Endothelial cell of umbilical vein (primary cell): ENCODE measurements around the gene GGT5. TPM values are rescaled to one million over a fixed set of nuclear protein-coding genes. Genes with fewer than 3 reads are reported as not detected.

ENCODE experiments used
- BruUV-seq: library from RNA; stranded (reverse); fragments of 400-500 nt; replicated peaks from 2 replicates; lab custom pipeline; 2021; lab: Mats Ljungman, UMichigan
- CTCF ChIA-PET: fragments of 300-600, 350-600 bp; sonication (Branson Sonifier 250); formaldehyde crosslinking; loops from one replicate; lab custom pipeline; 2021; ENCODE audit warnings: antibody characterized with exemption, inconsistent platforms; lab: Charles Lee
- POLR2A ChIA-PET: fragments of 300-600, 350-600 bp; sonication (Branson Sonifier 250); formaldehyde crosslinking; loops from one replicate; lab custom pipeline; 2021; ENCODE audit warnings: antibody characterized with exemption, inconsistent platforms; lab: Charles Lee
- DNase-seq: peaks from one replicate; pipeline ENCODE4 v3.0.0-alpha.2; 2011; ENCODE audit warnings: low read depth, low spot score
- FAIRE-seq: peaks from 2 replicates; lab custom pipeline; 2011; peaks lifted over from hg19 to GRCh38; lab: Jason Lieb, UNC
- H2AFZ ChIP-seq: 2 replicates; pipeline ENCODE4 v1.6.0; 2012; ENCODE audit warnings: low read depth, low read length, control low read depth, inconsistent platforms
- H3K27ac ChIP-seq: 2 replicates; pipeline ENCODE4 v1.5.1; 2011; ENCODE audit warnings: low read depth, mild to moderate bottlenecking, control low read depth, low read length, moderate library complexity; ENCODE audit not compliant: insufficient read depth
- H3K27me3 ChIP-seq, 2 experiments: 2 replicates each; pipeline versions ENCODE4 v1.6.0 to v1.6.1; 2011; ENCODE audit warnings: low read length in 2 of 2, mixed read lengths in 1 of 2; ENCODE audit not compliant: control insufficient read depth in 2 of 2, insufficient read depth in 2 of 2
- H3K36me3 ChIP-seq, 2 experiments: 2 replicates in 1 of 2; 3 replicates in 1 of 2; pipeline ENCODE4 v1.5.1; 2011; ENCODE audit warnings: low read length in 2 of 2, mild to moderate bottlenecking in 1 of 2, moderate library complexity in 1 of 2; ENCODE audit not compliant: control insufficient read depth in 2 of 2, insufficient read depth in 2 of 2; ENCODE audit errors: extremely low read depth in 1 of 2
- H3K4me1 ChIP-seq: 3 replicates; pipeline ENCODE4 v1.5.1; 2011; ENCODE audit warnings: mild to moderate bottlenecking, low read length; ENCODE audit not compliant: control insufficient read depth, insufficient read depth; ENCODE audit errors: extremely low read depth
- H3K4me2 ChIP-seq: 2 replicates; pipeline ENCODE4 v1.6.1; 2011; ENCODE audit warnings: low read length, control low read depth, mixed read lengths; ENCODE audit not compliant: insufficient read depth
- H3K4me3 ChIP-seq, 3 experiments: fragments of 200-600 bp in 1 of 3; sonication (generic), shearing (Covaris generic) in 1 of 3; replicated peaks in 1 of 3; 2 replicates each; pipeline ENCODE4 v1.5.1; 2011 to 2016; ENCODE audit warnings: control low read depth in 3 of 3, low read length in 3 of 3, mild to moderate bottlenecking in 2 of 3, inconsistent platforms in 1 of 3, low read depth in 1 of 3, moderate library complexity in 1 of 3; ENCODE audit not compliant: insufficient read depth in 1 of 3
- H3K79me2 ChIP-seq: 2 replicates; pipeline ENCODE4 v1.6.0; 2012; ENCODE audit warnings: low read length, inconsistent platforms; ENCODE audit not compliant: control insufficient read depth, insufficient read depth
- H3K9ac ChIP-seq: replicated peaks from 2 replicates; pipeline ENCODE3; 2011; ENCODE audit warnings: low read length, control low read depth; ENCODE audit not compliant: insufficient read depth; ENCODE audit errors: extremely low read depth
- H3K9me1 ChIP-seq: replicated peaks from 3 replicates; pipeline ENCODE4 v1.6.0; 2011; ENCODE audit warnings: mild to moderate bottlenecking, low read length; ENCODE audit not compliant: control insufficient read depth, insufficient read depth; ENCODE audit errors: extremely low read depth
- H3K9me3 ChIP-seq: replicated peaks from 2 replicates; pipeline ENCODE4 v1.5.1; 2012; ENCODE audit warnings: low read length, inconsistent platforms; ENCODE audit not compliant: control insufficient read depth, insufficient read depth
- H4K20me1 ChIP-seq: replicated peaks from 2 replicates; pipeline ENCODE3; 2011; ENCODE audit warnings: mild to moderate bottlenecking, low read length; ENCODE audit not compliant: control insufficient read depth, insufficient read depth; ENCODE audit errors: extremely low read depth
- EZH2 ChIP-seq: IDR thresholded peaks from 2 replicates; pipeline ENCODE4 v1.6.1; 2012; ENCODE audit warnings: borderline replicate concordance, low read depth, mild to moderate bottlenecking, moderate library complexity, low read length, inconsistent platforms; ENCODE audit not compliant: severe bottlenecking
- JUN ChIP-seq: IDR thresholded peaks from 2 replicates; pipeline ENCODE4 v1.6.1; 2011; ENCODE audit warnings: borderline replicate concordance, low read depth; ENCODE audit not compliant: insufficient read length, insufficient read depth
- MYC ChIP-seq: IDR thresholded peaks from one replicate; pipeline ENCODE4 v1.6.1; 2011; ENCODE audit warnings: mild to moderate bottlenecking, low read depth, low read length
- POLR2A ChIP-seq: IDR thresholded peaks from 2 replicates; pipeline ENCODE4 v1.6.1; 2012; ENCODE audit warnings: low read depth, mild to moderate bottlenecking, control low read depth, low read length
- dilution Hi-C: fragments of 300-500 bp; cut with MboI; formaldehyde crosslinking; loops from one replicate; pipeline ENCODE4 v1.15.0; 2019; ENCODE audit warnings: low sequenced_read_pairs; ENCODE audit not compliant: extremely low pct_ligation_motif_present
- intact Hi-C: fragments of 100-400 bp; cut with micrococcal nuclease; formaldehyde crosslinking; loops from one replicate; pipeline ENCODE4 v1.10.0; 2022
- polyA plus RNA-seq, 4 experiments: library from polyadenylated mRNA; depleted of rRNA in 3 of 4; stranded (reverse) in 3 of 4; unstranded in 1 of 4; fragments of >200 nt; gene quantifications; 2 replicates each; pipeline versions ENCODE4 v1.2.1 to v1.2.3, GENCODE V29; 2011 to 2012; ENCODE audit warnings: missing spikeins in 1 of 4
- total RNA-seq: library from RNA; stranded (reverse); gene quantifications from 2 replicates; pipeline ENCODE4 v1.2.3, GENCODE V29; 2021
- TF ChIP-seq, protein P1 (sequence below), 2 donors: IDR thresholded peaks; 1 replicate in 1 of 2; 2 replicates in 1 of 2; pipeline ENCODE4 v1.5.1; 2011; ENCODE audit warnings: low read length in 2 of 2, mild to moderate bottlenecking in 2 of 2, moderate library complexity in 2 of 2, control low read depth in 1 of 2, inconsistent platforms in 1 of 2, low read depth in 1 of 2; ENCODE audit not compliant: insufficient read depth in 1 of 2; ENCODE audit errors: extremely low read depth in 1 of 2
- TF ChIP-seq, protein P2 (sequence below): IDR thresholded peaks from 2 replicates; pipeline ENCODE4 v1.6.1; 2011; ENCODE audit not compliant: insufficient read depth, insufficient read length

The GGT5 gene
- total and polyA plus RNA-seq, 2 donors (not counting 3 experiments of a cell fraction or from before 2014, with no cell fraction given), result 45.9 to 293 TPM

DNA sequence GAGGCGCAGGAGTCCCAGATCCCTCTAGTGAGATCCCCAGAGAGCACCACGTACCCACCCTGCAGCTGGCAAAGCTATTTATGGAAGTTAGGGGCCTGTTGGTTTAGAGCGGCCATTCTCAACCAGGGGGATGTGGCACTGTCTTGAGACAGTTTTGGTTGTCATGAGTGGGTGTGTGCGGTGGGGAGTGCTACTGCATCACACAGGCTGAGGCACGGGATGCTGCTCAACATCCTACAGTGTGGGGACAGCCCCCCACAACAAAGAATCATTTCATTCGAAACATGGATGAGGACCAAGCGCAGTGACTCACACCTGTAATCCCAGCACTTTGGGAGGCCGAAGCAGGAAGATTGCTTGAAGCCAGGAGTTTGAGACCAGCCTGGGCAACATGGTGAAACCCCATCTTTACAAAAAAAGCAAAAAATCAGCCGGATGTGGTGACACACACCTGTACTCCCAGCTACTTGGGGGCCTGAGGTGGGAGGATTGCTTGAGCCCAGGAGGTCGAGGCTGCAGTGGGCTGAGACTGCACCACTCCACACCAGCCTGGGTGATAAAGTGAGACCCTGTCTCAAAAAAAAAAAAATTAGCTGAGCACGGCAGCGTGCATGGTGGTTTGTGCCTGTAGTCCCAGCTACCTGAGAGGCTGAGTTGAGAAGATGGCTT lies 28.2 kb downstream of the GGT5 start:
- no peak overlapping the region for H2AFZ ChIP-seq
- BruUV-seq, result no TSS peak
- no peaks in the 10 kb centered on the region for H3K4me1 ChIP-seq
- H3K4me3 ChIP-seq, result no peak overlapping the region
- POLR2A ChIA-PET, result no interaction called here
- no peaks in the 10 kb centered on the region for H4K20me1 ChIP-seq
- no peak for DNase-seq
- CTCF ChIA-PET, result interaction anchor here (1.3 to 1.6 kb wide), 2 partner anchors 27 kb away, joined by 3 to 7 read pairs; no protein-coding TSS in a partner anchor
- no peak for FAIRE-seq
- peaks cover 5 to 11% of the 10 kb centered on the region in 2 experiments for H3K36me3 ChIP-seq
- no peak overlapping the region for H3K27ac ChIP-seq
- no peak overlapping the region for H3K9ac ChIP-seq
- H3K9me1 ChIP-seq, result no peaks in the 10 kb centered on the region
- intact Hi-C loops, result no loop called here
- no peaks in the 10 kb centered on the region for H3K9me3 ChIP-seq
- TF ChIP-seq, protein P1, sequence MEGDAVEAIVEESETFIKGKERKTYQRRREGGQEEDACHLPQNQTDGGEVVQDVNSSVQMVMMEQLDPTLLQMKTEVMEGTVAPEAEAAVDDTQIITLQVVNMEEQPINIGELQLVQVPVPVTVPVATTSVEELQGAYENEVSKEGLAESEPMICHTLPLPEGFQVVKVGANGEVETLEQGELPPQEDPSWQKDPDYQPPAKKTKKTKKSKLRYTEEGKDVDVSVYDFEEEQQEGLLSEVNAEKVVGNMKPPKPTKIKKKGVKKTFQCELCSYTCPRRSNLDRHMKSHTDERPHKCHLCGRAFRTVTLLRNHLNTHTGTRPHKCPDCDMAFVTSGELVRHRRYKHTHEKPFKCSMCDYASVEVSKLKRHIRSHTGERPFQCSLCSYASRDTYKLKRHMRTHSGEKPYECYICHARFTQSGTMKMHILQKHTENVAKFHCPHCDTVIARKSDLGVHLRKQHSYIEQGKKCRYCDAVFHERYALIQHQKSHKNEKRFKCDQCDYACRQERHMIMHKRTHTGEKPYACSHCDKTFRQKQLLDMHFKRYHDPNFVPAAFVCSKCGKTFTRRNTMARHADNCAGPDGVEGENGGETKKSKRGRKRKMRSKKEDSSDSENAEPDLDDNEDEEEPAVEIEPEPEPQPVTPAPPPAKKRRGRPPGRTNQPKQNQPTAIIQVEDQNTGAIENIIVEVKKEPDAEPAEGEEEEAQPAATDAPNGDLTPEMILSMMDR (IDR thresholded peaks at IDR 0.05; ENCODE audit: extremely low read depth in 1 of 2, insufficient read depth in 1 of 2, low read depth in 1 of 2, low read length in 2 of 2), result no peak
- no peak for TF ChIP-seq EZH2
- TF ChIP-seq POLR2A, result no peak
- TF ChIP-seq MYC, result no peak
- no peak for TF ChIP-seq JUN
- TF ChIP-seq, protein P2, sequence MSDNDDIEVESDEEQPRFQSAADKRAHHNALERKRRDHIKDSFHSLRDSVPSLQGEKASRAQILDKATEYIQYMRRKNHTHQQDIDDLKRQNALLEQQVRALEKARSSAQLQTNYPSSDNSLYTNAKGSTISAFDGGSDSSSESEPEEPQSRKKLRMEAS, result no peak
- dilution Hi-C loops, result no loop called here
- no peaks in the 10 kb centered on the region for H3K27me3 ChIP-seq
- no peaks in the 10 kb centered on the region for H3K79me2 ChIP-seq
- H3K4me2 ChIP-seq, result no peak overlapping the region
